Uterus (tissue), 2 donors: Measurements from ENCODE around the gene EMP2.

ENCODE experiments used
- CTCF ChIP-seq, 4 experiments: fragments of 200-600 bp in 2 of 4; fragments of 450-650 bp in 2 of 4; sonication (generic) in 2 of 4; IDR thresholded peaks; one replicate each; pipeline ENCODE4 v1.5.1; 2016 to 2019; ENCODE audit warnings: antibody characterized with exemption in 4 of 4, mild to moderate bottlenecking in 2 of 4, moderate library complexity in 1 of 4
- POLR2A ChIP-seq, 2 donors: fragments of 450-650 bp; IDR thresholded peaks; one replicate each; pipeline ENCODE4 v1.6.1; 2016; ENCODE audit warnings: antibody characterized with exemption in 2 of 2, mild to moderate bottlenecking in 1 of 2, moderate library complexity in 1 of 2

- no peak for TF ChIP-seq CTCF (IDR thresholded peaks at IDR 0.05)
- no peak for TF ChIP-seq POLR2A (IDR thresholded peaks at IDR 0.05)
Observed at GRCh38 chr16:10552998-10553491, 27.4 kb downstream of the EMP2 start.
